Left ventricle myocardium inferior (tissue), 1 donor: ENCODE results near the gene COPA. TPM values are rescaled to one million over a fixed set of nuclear protein-coding genes. Genes with fewer than 3 reads are reported as not detected.
"Not testable (repeated sequence)": the region's sequence is repeated elsewhere in the genome, so short reads cannot be mapped to it uniquely, and the experiment has no call there.

Experiments used
- DNase-seq: peaks from one replicate; pipeline ENCODE4 v3.0.0-alpha.2; 2020
- H3K27ac ChIP-seq: fragments of 200-600 bp; replicated peaks from 2 replicates; pipeline ENCODE4 v1.8.0; 2021
- H3K27me3 ChIP-seq: fragments of 200-600 bp; 2 replicates; pipeline ENCODE4 v1.8.0; 2021; ENCODE audit warnings: low read depth
- H3K36me3 ChIP-seq: fragments of 200-600 bp; 2 replicates; pipeline ENCODE4 v1.8.0; 2021
- H3K4me1 ChIP-seq: fragments of 200-600 bp; 2 replicates; pipeline ENCODE4 v1.8.0; 2021
- H3K4me3 ChIP-seq: fragments of 200-600 bp; 2 replicates; pipeline ENCODE4 v1.8.0; 2021; ENCODE audit warnings: mild to moderate bottlenecking, moderate library complexity
- H3K9me3 ChIP-seq: fragments of 200-600 bp; replicated peaks from 2 replicates; pipeline ENCODE4 v1.8.0; 2021
- CTCF ChIP-seq: fragments of 200-600 bp; IDR thresholded peaks from 2 replicates; pipeline ENCODE4 v1.8.0; 2021; ENCODE audit warnings: antibody characterized with exemption, mild to moderate bottlenecking, borderline replicate concordance
- intact Hi-C: fragments of 100-400 bp; cut with micrococcal nuclease; formaldehyde crosslinking; loops from one replicate; pipeline ENCODE4 v1.11.0; 2022
- long read RNA-seq: library from polyadenylated mRNA; unstranded; transcript quantifications from one replicate; pipeline ENCODE4 v2.0.0, GENCODE V29; 2021
- total RNA-seq: library from RNA; stranded (reverse); fragmentation: NEBNext Ultra II Directional; extraction: Animal tissue kit (Norgen Biotek cat#: 25700); gene quantifications from one replicate; pipeline ENCODE4 v1.2.1, GENCODE V29; 2021
- donor health status: DM: no; HTN: yes; CAD: no; lungs with severe emphysema.

COPA gene
- 90.4 TPM for total RNA-seq
- long read RNA-seq, full-length matches to known transcripts: 166 of 203 reads
- long read RNA-seq, partial matches to known transcripts: 21 of 203 reads
- long read RNA-seq, other reads (novel, unspliced or antisense): 16 of 203 reads

DNA sequence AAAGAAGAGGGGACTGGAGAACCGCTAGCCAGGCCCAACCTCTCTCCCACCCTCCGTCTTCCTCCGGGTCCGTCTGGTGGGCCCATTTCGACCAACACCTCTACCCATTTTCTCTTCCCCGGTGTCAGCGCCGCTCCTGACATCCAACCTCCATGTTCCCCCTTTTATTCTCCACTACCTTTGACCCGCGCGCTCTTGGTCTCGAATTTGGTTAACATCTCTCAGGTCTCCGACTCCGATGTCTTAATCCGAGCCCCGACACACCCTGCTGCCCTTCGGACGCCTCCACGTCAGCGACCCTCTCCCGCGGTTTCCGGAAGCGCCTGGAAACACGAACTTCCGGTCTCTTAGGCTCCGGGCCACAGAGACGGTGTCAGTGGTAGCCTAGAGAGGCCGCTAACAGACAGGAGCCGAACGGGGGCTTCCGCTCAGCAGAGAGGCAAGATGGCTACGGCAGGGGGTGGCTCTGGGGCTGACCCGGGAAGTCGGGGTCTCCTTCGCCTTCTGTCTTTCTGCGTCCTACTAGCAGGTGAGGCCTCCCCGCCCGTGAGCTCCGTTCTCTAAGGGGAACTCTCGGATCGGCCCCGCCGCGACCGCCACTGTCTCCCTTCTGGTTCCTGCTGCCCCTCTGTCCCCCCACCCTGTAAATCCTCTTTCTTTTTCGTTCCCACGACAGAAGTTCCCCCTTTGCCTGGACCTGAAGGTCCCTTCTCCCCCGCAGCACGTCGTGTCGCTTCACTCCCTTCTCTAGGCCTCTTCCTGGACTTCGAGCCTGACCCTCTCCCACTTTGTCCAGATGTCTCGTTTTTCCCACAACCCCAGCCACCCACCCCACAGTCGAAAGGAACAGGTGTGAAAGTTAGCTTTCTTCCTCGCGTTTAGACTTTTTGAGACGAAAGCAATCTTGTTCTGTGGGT is at the start of gene COPA, which contains the start of gene NCSTN:
Gene COPA (minus strand): TSS at position 298 of the 917 bp plus-strand sequence. CDS start 80 bp downstream, at position 218.
Gene NCSTN (plus strand): TSS at position 431 of the 917 bp plus-strand sequence. CDS start 14 bp downstream, at position 445.
- intact Hi-C loops: no loop called here
- peak; percentile 91 for DNase-seq
- Histone ChIP-seq H3K4me1 (peaks cover 71% of the 10 kb centered on the region), H3K27ac (peak within 1 kb of the TSS; percentile 91), H3K9me3 (no peaks in the 10 kb centered on the region), H3K36me3 (peaks cover 46% of the 10 kb centered on the region), H3K4me3 (peak within 1 kb of the TSS; percentile 96), H3K27me3 (no peaks in the 10 kb centered on the region)
- peak; percentile 12 for TF ChIP-seq CTCF

DNA sequence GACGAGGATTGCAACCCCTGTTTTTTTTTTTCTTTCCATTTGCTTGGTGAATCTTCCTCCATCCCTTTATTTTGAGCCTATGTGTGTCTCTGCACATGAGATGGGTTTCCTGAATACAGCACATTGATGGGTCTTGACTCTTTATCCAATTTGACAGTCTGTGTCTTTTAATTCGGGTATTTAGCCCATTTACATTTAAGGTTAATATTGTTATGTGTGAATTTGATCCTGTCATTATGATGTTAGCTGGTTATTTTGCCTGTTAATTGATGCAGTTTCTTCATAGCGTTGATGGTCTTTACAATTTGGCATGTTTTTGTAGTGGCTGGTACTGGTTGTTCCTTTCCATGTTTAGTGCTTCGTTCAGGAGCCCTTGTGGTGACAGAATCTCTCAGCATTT is 45.4 kb upstream of the COPA start:
- intact Hi-C loops, DNase-seq, H3K9me3 ChIP-seq, H3K4me1 ChIP-seq, H3K4me3 ChIP-seq, H3K36me3 ChIP-seq, H3K27ac ChIP-seq: not testable (repeated sequence)
- H3K27me3 ChIP-seq: peaks cover 15% of the 10 kb centered on the region

DNA sequence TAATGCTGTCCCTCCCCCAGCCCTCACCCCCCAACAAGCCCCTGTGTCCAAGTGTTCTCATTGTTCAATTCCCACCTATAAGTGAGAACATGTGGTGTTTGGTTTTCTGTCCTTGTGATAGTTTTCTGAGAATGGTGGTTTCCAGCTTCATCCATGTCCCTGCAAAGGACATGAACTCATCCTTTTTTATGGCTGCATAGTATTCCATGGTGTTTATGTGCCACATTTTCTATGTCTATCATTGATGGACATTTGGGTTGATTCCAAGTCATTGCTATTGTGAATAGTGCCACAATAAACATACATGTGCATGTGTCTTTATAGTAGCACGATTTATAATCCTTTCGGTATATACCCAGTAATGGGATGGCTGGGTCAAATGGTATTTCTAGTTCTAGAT is 41.8 kb upstream of the COPA start:
- H3K4me1 ChIP-seq, H3K27me3 ChIP-seq, H3K4me3 ChIP-seq, intact Hi-C loops, H3K36me3 ChIP-seq, H3K27ac ChIP-seq, H3K9me3 ChIP-seq, DNase-seq: not testable (repeated sequence)

GRCh38 chr1:160377585-160378206 is 34.6 kb upstream of the COPA start:
- H3K27ac ChIP-seq: no peak overlapping the region
- H3K36me3 ChIP-seq: no peaks in the 10 kb centered on the region
- intact Hi-C loops: no loop called here
- no peak for DNase-seq
- H3K27me3 ChIP-seq: peaks cover 11% of the 10 kb centered on the region
- no peak overlapping the region for H3K4me3 ChIP-seq
- no peak for TF ChIP-seq CTCF
- H3K9me3 ChIP-seq: no peaks in the 10 kb centered on the region
- peaks cover 20% of the 10 kb centered on the region for H3K4me1 ChIP-seq

DNA sequence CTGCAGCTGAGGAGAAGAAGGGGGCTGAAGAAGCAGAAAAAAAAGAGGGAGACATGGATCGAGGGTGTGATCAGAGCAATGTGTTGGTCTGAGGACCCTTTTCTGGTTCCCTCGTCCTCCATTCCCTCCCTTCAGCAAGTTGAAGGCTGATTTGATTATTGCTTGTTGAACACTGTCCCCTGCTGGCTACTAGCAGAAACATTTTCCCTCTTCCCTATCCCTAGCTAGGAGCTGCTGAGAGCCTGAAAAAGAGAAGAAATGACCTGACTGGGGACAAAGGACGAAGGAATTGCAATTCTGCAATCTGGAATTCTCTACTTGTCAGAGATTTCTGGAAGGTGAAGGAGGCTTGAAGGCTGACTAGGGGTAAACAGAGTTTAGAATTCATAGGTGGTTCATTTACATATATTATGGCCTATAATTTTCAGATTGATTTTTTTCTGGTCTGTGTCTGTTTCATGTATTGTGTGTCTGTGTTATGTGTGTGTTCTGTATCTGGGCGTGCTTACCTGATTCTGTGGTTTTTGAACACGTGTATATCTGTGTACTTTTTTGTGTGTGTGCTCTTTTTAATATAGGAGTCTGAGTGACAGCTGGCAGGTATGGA is 33.6 kb upstream of the COPA start:
- DNase-seq: no peak
- H3K27ac ChIP-seq: peak overlapping the region; percentile 70
- peaks cover 22% of the 10 kb centered on the region for H3K27me3 ChIP-seq
- peak; percentile 93 for TF ChIP-seq CTCF
- no peak overlapping the region for H3K4me3 ChIP-seq
- no peaks in the 10 kb centered on the region for H3K36me3 ChIP-seq
- intact Hi-C loops: no loop called here
- peaks cover 20% of the 10 kb centered on the region for H3K4me1 ChIP-seq
- no peaks in the 10 kb centered on the region for H3K9me3 ChIP-seq

GRCh38 chr1:160375788-160376524 is 32.9 kb upstream of the COPA start:
- no peak for DNase-seq
- intact Hi-C loops: no loop called here
- no peak for TF ChIP-seq CTCF
- H3K4me1 ChIP-seq: peaks cover 20% of the 10 kb centered on the region
- H3K36me3 ChIP-seq: no peaks in the 10 kb centered on the region
- peak overlapping the region; percentile 23 for H3K4me3 ChIP-seq
- no peaks in the 10 kb centered on the region for H3K9me3 ChIP-seq
- peaks cover 28% of the 10 kb centered on the region for H3K27me3 ChIP-seq
- H3K27ac ChIP-seq: peak overlapping the region; percentile 70
